Stimulated activated CD8-positive, alpha-beta memory T cell treated with anti-CD3 and anti-CD28 coated beads, Interleukin-12 subunit alpha, Interleukin-12 subunit beta, amount 100 ng/mL, for 24 hours (primary cell): ENCODE data around the gene GLB1L.

Source experiments
- DNase-seq: peaks from one replicate; pipeline ENCODE4 v3.0.0-alpha.2; 2020; ENCODE audit errors: extremely low read depth

GLB1L gene

DNA sequence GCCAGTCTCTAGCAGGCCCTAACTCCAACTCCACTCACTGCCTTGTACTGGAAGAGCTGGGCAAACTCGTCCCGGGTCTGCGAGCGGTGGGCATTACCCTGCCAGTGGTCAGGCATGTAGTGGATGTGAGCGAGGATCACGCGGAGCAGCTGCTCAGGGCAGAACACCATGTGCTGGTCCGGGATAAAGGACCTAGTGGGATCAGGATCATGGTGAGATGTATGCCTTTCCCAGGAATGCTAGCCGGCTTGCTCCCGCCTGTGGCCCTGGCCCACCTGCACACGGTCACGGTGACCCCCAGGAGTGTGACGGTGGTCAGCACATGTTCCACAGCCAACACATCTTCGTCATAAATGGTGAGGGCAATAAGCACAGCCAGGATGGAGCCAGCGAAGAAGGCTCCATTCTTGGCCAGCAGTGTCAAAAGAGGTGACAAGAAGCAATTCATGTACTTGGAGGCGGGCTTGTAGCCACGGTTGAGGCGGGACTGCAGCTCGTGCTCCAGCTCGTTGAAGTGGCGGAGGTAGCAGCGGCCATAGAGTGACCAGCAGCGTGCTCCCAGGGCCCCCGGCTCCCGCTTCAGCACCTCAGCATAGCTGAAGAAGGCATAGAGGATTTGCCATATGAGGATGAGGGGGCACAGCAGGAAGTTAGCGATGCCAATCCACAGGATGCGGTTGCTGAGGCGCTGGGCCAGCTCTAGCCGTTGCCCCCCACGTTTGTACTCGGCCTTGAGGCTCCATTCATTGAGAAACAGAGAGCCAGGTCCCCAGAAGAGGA, 21.2 kb downstream of the GLB1L start:
- DNase-seq, result no peak

- DNase-seq, result no peak
Measured at GRCh38 chr2:219221957-219222518, 23.2 kb downstream of the GLB1L start.

DNA sequence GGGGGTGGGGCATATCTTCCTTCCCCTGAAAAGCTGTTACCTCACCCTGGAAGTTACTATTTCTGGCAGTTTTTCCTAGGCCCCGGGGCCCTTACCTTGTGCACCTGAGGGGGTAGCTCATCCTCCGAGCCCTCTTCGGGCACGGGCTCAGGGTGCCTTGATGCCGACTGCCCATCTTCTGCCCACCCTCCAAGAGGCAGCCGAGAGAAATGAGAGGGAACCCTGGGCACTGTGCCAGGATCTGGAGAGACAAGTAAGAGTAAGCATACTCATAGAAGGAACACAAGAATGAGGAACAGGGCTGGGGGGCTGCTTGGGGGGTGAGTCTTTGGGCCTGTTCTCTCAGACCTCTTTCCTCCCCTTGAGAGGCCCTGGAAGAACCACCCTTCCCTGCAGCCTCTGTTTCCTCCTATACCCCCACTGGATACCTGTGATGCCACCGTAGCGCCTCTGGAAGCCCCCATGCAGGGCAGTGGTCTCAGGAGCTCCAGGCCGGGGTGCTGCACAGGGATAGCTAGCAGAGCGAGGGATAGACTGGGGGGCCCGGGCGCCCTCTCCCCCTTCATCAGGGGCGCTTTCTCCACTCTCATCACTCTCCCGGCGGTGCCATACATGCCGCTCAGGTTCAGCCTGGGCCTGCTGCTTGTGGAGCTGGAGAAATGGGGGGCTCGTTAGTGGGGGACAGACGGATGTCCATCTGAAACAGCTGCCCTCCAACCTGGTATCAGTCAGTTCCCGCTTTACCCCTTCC, 24.4 kb downstream of the GLB1L start:
- DNase-seq, result no peak

- no peak for DNase-seq
Measured at GRCh38 chr2:219219784-219220532, 25.3 kb downstream of the GLB1L start.

GRCh38 chr2:219218732-219219701, 26.2 kb downstream of the GLB1L start, which contains the start of gene ABCB6:
Gene ABCB6, minus strand, starts transcription at chr2:219218958. Its CDS starts 285 bp downstream, at chr2:219218673.
- peak; percentile 82 for DNase-seq

GRCh38 chr2:219218217-219218731, 27.0 kb downstream of the GLB1L start:
- DNase-seq, result no peak

DNA sequence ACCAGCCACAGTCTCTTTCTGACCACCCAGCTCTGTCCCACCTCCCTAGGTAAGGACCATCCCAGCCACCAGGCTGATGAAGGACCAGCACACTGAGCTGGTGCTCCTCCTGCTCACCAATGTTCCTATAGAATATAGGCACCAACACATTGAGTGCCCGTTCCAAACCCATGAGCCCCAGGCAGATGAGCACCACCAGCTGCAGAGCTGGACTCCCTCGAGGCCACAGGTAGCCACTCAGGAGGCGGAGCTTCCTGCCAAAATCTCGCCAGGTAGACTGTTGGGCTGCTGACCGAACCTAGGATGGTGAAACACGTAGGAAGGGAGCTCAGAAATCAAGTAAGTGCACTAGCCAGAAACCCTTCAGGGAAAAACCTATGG, 28.7 kb downstream of the GLB1L start:
- DNase-seq, result no peak

DNA sequence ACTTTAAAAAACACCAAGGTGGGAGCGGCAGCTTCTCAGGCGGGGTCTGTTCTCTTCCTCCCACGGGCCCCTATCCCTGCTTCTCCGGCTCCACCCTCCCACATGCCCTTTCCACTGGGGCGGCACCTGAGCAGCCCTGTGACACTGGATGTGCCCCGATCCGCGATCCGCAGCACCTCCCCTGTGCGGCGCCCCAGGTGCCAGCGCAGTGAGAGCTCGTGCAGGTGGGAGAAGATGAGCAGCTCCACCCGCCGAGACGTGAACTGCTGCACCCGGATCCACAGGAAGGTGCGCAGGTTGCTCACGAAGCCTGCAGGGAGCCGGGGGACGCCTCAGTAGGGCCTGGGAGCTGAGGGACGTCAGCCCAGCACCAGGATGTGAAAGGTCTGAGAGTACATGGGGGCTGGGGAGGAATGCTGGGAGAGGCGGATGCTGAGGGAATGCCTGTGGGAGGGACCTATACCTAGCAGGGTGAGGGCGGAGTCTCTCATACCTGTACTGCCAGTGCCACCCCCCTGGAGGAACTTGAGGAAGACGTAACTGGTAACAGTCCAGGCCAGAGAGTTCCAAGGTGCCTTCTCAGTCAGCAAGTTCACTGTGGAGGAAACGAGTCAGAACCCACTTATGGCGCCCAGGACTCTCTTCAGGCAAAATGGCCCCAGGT, 29.2 kb downstream of the GLB1L start:
- DNase-seq, result no peak

DNA sequence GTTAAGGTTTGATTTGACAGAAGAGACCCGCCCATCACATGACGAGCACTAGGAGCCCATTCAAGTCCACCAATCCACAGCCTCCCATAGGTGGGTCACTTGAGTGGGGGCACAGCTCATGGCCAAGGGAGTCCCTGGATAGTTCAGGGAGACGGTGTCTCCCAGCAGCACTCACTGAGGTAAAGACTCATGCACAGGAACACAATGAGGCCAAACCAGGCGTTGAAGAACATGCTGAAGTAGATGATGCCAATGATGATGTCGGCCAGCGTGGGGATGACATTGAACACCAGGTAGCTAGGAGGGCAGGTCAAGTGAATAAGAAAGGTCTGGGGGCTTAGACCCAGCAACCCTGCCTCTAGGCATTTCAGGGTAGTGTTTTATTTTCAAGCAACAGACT, 30.5 kb downstream of the GLB1L start:
- no peak for DNase-seq

GRCh38 chr2:219214141-219214540, 31.1 kb downstream of the GLB1L start:
- DNase-seq, result no peak

- no peak for DNase-seq
Measured at GRCh38 chr2:219213486-219214071, 31.7 kb downstream of the GLB1L start.

GRCh38 chr2:219213026-219213415, 32.2 kb downstream of the GLB1L start:
- DNase-seq, result no peak

DNA sequence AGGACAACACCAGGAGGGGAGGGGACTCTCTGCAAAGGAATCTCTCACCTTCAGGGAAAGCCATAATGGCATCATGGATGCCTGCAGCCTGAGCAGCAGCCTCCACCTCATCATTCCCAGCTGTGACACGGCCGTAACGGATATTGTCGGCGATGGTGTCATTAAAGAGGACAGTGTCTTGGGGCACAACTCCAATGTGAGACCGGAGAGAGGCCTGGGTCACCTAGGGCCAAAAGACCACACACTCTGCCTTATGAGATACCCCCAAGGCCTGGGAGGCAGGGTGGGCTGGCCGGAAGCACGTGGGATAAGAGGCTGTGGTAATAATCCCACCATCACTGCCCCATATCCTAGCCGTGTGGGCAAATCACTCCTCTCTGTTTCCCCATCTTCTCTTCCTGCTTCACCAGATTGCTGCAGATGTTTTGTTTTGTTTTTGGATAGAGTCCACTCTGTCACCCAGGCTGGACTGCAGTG, 34.3 kb downstream of the GLB1L start:
- no peak for DNase-seq

DNA sequence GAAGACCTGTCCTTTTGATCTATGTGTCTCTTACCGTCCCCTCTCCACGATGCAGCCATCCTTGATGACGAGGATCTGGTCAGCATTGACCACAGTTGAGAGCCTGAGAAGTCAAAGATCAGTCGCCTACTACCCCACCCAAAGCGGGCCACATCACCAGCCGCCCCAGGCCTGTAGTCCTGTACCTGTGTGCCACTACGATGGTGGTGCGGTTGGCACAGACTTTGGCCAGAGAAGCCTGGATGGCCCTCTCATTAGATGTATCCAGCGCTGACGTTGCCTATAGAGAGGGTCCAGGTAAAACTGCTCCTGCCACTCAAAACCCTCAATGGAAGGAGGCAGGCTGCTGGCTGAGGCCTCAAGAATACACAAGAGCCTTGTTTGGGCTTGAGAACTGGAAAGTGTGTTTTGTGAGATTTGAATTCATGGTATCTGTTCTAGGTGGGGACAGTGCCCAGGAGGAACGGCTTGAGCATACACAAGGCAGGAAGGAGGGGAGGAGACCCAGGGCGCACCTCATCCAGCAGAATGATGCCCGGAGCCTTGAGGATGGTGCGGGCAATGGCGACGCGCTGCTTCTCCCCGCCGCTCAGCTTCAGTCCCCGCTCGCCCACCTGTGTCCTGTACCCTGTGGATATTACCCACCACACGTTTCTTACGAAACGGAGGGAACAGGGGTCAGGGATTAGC, 34.9 kb downstream of the GLB1L start:
- no peak for DNase-seq

- DNase-seq, result no peak
Measured at GRCh38 chr2:219209236-219210195, 35.7 kb downstream of the GLB1L start.

DNA sequence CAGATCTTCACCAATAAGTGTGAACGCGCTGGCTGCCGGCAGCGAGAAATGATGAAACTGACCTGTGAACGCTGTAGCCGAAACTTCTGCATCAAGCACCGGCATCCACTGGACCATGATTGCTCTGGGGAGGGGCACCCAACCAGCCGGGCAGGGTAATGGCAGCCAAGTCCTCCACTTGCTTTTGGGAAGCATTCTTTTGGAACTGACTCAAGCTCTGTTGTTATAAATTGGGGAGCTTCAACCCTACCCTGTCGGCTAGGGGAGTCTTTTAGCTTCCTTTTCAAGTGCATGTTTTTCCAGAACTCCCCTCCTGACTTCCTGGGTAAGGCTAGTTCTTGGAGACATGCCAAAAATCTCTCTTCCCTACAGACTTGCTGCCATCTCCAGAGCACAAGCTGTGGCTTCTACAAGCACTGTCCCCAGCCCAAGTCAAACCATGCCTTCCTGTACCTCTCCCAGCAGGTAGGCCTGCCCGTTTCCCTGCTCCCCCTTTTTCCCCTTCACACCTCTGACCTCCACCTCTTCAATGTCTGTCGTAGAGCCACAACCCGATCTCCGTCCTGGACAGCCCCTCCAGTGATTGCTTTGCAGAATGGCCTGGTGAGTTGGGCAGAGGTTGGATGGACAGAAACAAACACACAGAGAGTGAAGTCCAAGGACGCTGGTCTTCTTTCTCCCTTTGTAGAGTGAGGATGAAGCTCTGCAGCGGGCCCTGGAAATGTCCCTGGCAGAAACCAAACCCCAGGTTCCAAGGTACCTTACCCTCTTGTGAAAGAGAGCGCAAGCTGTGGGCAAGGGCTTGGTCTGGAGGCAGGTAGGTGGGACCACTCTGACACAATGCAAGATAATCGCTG, 37.1 kb downstream of the GLB1L start:
- no peak for DNase-seq
